OCI-LY3 (cell line): ENCODE data around the gene AK2.

Experiments used
- H2AFZ ChIP-seq: fragments of 200-600, 300-600 bp; shearing (Covaris generic); 2 replicates; pipeline ENCODE4 v1.6.0; 2014; ENCODE audit warnings: antibody characterized with exemption, low read depth, low read length
- H3K27ac ChIP-seq: fragments of 200-600, 300-600 bp; sonication (generic); 2 replicates; pipeline ENCODE4 v1.5.1; 2014; ENCODE audit warnings: mild to moderate bottlenecking, low read length, moderate library complexity, mixed read lengths
- H3K27me3 ChIP-seq: fragments of 200-600, 300-600 bp; sonication (generic); 2 replicates; pipeline ENCODE4 v1.6.1; 2014; ENCODE audit warnings: low read depth, low read length, mixed read lengths
- H3K36me3 ChIP-seq: fragments of 200-600, 300-600 bp; sonication (generic); replicated peaks from 2 replicates; pipeline ENCODE3; 2014; ENCODE audit warnings: low read depth, low read length, mixed read lengths
- H3K4me1 ChIP-seq: fragments of 300-600, 200-600 bp; sonication (generic); 2 replicates; pipeline ENCODE4 v1.6.1; 2014; ENCODE audit warnings: low read length, mixed read lengths
- H3K4me2 ChIP-seq: fragments of 200-600, 300-600 bp; sonication (generic); 2 replicates; pipeline ENCODE4 v1.6.1; 2014; ENCODE audit warnings: low read length, mixed read lengths
- H3K4me3 ChIP-seq: fragments of 300-600, 200-600 bp; sonication (generic); 2 replicates; pipeline ENCODE4 v1.5.1; 2014; ENCODE audit warnings: antibody characterized with exemption, mild to moderate bottlenecking, low read length, moderate library complexity
- H3K79me2 ChIP-seq: fragments of 300-600, 200-600 bp; shearing (Covaris generic); 2 replicates; pipeline ENCODE4 v1.6.1; 2014; ENCODE audit warnings: mild to moderate bottlenecking, low read length, mixed read lengths
- H3K9ac ChIP-seq: fragments of 300-600, 200-600 bp; shearing (Covaris generic); 2 replicates; pipeline ENCODE4 v1.6.0; 2014; ENCODE audit warnings: mild to moderate bottlenecking, low read length, moderate library complexity
- H3K9me3 ChIP-seq: fragments of 200-600, 300-600 bp; shearing (Covaris generic); 2 replicates; pipeline ENCODE4 v1.6.1; 2014; ENCODE audit warnings: low read length, mixed read lengths; ENCODE audit not compliant: insufficient read depth
- H4K20me1 ChIP-seq: fragments of 200-600, 300-600 bp; sonication (generic); 2 replicates; pipeline ENCODE4 v1.6.1; 2016; ENCODE audit warnings: low read length, mixed read lengths; ENCODE audit not compliant: insufficient read depth
- EZH2phosphoT487 ChIP-seq: fragments of 200-600 bp; shearing (Covaris generic); IDR thresholded peaks from 2 replicates; pipeline ENCODE4 v1.6.1; 2018; ENCODE audit warnings: antibody characterized with exemption, mixed run types, low read depth
- TF ChIP-seq, protein P1 (sequence below): fragments of 200-600, 300-600 bp; sonication (generic); IDR thresholded peaks from 2 replicates; pipeline ENCODE4 v1.5.1; 2014; ENCODE audit warnings: antibody characterized with exemption, low read length, low read depth

Gene AK2

DNA sequence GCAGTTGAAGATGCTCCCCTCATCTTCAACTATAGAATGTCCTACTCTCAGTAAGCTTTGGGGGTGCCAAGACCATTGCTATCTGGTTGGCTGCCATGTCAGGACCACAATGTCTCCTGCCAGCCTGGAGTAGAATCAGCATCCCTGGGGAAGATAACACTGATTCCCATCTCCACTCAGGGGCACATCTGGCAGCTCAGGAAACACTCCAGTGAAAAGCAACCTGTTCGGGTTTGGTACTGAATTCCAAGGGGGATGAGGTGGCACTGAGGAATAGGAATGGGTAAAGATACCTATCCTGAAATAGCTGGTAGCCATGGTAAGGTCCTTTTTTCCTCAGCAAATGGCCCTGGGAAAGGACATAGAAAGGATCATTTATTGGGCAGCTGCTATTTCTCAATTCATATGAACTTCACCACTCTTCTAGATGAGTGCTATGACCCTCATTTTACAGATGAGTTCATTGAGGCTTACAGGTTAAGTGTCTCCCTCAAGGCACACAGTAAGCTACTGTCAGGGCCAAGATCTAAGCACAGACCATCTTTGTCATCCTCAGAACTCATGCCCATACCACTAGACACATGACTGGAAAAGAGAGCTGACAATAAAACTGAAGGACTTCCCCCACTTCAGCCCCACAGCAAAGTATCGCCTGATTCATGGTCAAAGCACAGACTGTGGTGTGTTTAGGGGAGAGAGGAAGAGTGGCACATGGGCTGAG lies 31.4 kb downstream of the AK2 start:
- H4K20me1 ChIP-seq, result no peaks in the 10 kb centered on the region
- no peaks in the 10 kb centered on the region for H3K79me2 ChIP-seq
- H3K4me2 ChIP-seq, result no peak overlapping the region
- H2AFZ ChIP-seq, result no peak overlapping the region
- H3K4me1 ChIP-seq, result no peaks in the 10 kb centered on the region
- no peaks in the 10 kb centered on the region for H3K9me3 ChIP-seq
- no peak for TF ChIP-seq EZH2phosphoT487
- TF ChIP-seq, protein P1, sequence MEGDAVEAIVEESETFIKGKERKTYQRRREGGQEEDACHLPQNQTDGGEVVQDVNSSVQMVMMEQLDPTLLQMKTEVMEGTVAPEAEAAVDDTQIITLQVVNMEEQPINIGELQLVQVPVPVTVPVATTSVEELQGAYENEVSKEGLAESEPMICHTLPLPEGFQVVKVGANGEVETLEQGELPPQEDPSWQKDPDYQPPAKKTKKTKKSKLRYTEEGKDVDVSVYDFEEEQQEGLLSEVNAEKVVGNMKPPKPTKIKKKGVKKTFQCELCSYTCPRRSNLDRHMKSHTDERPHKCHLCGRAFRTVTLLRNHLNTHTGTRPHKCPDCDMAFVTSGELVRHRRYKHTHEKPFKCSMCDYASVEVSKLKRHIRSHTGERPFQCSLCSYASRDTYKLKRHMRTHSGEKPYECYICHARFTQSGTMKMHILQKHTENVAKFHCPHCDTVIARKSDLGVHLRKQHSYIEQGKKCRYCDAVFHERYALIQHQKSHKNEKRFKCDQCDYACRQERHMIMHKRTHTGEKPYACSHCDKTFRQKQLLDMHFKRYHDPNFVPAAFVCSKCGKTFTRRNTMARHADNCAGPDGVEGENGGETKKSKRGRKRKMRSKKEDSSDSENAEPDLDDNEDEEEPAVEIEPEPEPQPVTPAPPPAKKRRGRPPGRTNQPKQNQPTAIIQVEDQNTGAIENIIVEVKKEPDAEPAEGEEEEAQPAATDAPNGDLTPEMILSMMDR, result no peak
- no peak overlapping the region for H3K27ac ChIP-seq
- H3K36me3 ChIP-seq, result peaks cover 17% of the 10 kb centered on the region
- no peak overlapping the region for H3K4me3 ChIP-seq
- H3K9ac ChIP-seq, result no peak overlapping the region
- H3K27me3 ChIP-seq, result no peaks in the 10 kb centered on the region

DNA sequence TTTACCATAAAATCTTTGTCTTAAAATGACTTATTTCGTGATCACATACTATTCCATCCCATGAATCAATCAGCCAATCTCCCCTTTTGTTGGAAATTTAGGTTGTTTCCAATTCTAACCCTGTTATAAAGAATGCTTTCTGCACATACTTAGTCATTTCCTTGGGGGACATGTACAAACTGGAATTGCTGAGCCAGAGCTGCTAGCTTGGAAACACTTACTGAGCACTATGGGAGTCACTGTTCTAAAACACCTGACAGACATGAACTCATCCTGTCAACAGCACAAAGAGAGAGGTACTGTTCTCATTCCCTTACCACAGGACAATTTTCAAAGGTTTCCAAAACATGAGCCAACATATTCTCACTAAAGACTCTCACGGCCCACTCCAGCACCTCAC lies 32.1 kb downstream of the AK2 start:
- Histone ChIP-seq H3K9me3 (no peaks in the 10 kb centered on the region), H3K27ac (no peak overlapping the region), H3K4me2 (no peak overlapping the region), H3K4me1 (no peaks in the 10 kb centered on the region), H3K79me2 (no peaks in the 10 kb centered on the region), H3K27me3 (no peaks in the 10 kb centered on the region), H3K36me3 (peaks cover 17% of the 10 kb centered on the region), H4K20me1 (no peaks in the 10 kb centered on the region), H3K9ac (no peak overlapping the region), H3K4me3 (no peak overlapping the region), H2AFZ (no peak overlapping the region)
- TF ChIP-seq EZH2phosphoT487, result no peak
- TF ChIP-seq, protein P1, result no peak

DNA sequence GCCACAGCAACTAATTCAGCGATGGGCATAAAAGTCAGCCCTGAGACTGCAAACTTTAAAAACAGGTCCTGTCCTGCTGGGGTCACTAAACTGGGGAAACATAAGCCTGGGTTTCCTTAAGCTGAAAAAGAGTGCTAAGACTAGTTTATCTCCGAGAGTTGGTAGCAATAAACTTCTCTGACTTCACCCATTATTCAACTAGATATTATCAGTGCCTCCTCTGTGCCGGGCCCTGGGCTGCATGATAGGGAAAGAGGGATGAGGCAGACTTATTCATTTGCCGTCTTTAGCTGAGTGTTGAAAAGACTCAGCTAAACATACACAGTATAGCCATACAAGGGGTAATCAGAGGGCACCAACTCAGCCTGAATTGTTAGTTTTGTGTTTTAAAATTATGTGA lies 33.0 kb downstream of the AK2 start:
- no peaks in the 10 kb centered on the region for H3K4me1 ChIP-seq
- no peaks in the 10 kb centered on the region for H3K79me2 ChIP-seq
- TF ChIP-seq, protein P1, result no peak
- TF ChIP-seq EZH2phosphoT487, result no peak
- no peak overlapping the region for H3K4me2 ChIP-seq
- no peak overlapping the region for H3K9ac ChIP-seq
- no peak overlapping the region for H2AFZ ChIP-seq
- no peaks in the 10 kb centered on the region for H3K9me3 ChIP-seq
- H4K20me1 ChIP-seq, result no peaks in the 10 kb centered on the region
- H3K27me3 ChIP-seq, result no peaks in the 10 kb centered on the region
- no peak overlapping the region for H3K27ac ChIP-seq
- H3K4me3 ChIP-seq, result no peak overlapping the region
- peaks cover 12% of the 10 kb centered on the region for H3K36me3 ChIP-seq

DNA sequence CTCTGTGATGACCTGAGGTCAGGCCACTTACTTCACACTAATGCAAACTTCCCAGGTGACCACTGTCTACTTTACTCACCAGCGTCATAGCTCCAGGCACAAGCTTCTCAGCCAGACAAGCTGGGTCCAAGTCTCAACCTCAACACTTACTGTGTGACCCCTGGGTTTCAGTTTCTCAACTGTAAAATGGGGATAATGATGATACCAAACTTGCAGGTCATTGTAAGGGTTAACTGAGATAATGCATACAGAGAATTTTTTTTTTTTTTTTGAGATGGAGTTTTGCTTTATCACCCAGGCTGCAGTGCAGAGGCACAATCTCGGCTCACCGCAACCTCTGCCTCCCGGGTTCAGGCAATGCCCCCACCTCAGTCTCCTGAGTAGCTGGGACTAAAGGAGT lies 34.7 kb downstream of the AK2 start:
- no peaks in the 10 kb centered on the region for H3K27me3 ChIP-seq
- H3K4me1 ChIP-seq, result no peaks in the 10 kb centered on the region
- H3K9ac ChIP-seq, result no peak overlapping the region
- no peak overlapping the region for H3K4me2 ChIP-seq
- no peak overlapping the region for H2AFZ ChIP-seq
- H3K9me3 ChIP-seq, result no peaks in the 10 kb centered on the region
- H4K20me1 ChIP-seq, result no peaks in the 10 kb centered on the region
- no peak overlapping the region for H3K4me3 ChIP-seq
- H3K27ac ChIP-seq, result no peak overlapping the region
- no peaks in the 10 kb centered on the region for H3K79me2 ChIP-seq
- no peak for TF ChIP-seq EZH2phosphoT487
- TF ChIP-seq, protein P1, result no peak
- H3K36me3 ChIP-seq, result peaks cover 2% of the 10 kb centered on the region
